OCI-LY3 (cell line): ENCODE data around the gene IWS1.

Source experiments
- CTCF ChIP-seq: fragments of 200-600, 300-600 bp; sonication (generic); IDR thresholded peaks from 2 replicates; pipeline ENCODE4 v1.5.1; 2014; ENCODE audit warnings: antibody characterized with exemption, low read length, low read depth
- EZH2phosphoT487 ChIP-seq: fragments of 200-600 bp; shearing (Covaris generic); IDR thresholded peaks from 2 replicates; pipeline ENCODE4 v1.6.1; 2018; ENCODE audit warnings: antibody characterized with exemption, mixed run types, low read depth

- TF ChIP-seq CTCF (no peak), EZH2phosphoT487 (no peak)
Observed at GRCh38 chr2:127535918-127536317, 9.6 kb upstream of the IWS1 start.
